AG10803 (cell line): Measurements from ENCODE around the gene RNF166.
A peak's percentile ranks its signal among the peaks of the same experiment; 100 is the strongest.

Experiments used
- DNase-seq: peaks from one replicate; pipeline ENCODE4 v3.0.0; 2010; ENCODE audit warnings: low read depth
- H3K4me3 ChIP-seq: 2 replicates; pipeline ENCODE4 v1.5.1; 2011; ENCODE audit warnings: mild to moderate bottlenecking, low read length, control low read depth
- CTCF ChIP-seq: conservative IDR thresholded peaks from 2 replicates; pipeline ENCODE4 v1.5.1; 2011; ENCODE audit warnings: mild to moderate bottlenecking, low read length, control low read depth, inconsistent platforms

The RNF166 gene

GRCh38 chr16:88665570-88665969, 40.6 kb downstream of the RNF166 start:
- no peak for DNase-seq
- no peak overlapping the region for H3K4me3 ChIP-seq
- no peak for TF ChIP-seq CTCF

GRCh38 chr16:88665148-88665547, 41.1 kb downstream of the RNF166 start:
- no peak for TF ChIP-seq CTCF
- DNase-seq = no peak
- H3K4me3 ChIP-seq = no peak overlapping the region

- no peak for TF ChIP-seq CTCF
- peak; percentile 97 for DNase-seq
- peak within 1 kb of the TSS; percentile 88 for H3K4me3 ChIP-seq
These were observed 43.2 kb downstream of the RNF166 start, which contains the start of gene MVD for GRCh38 chr16:88662843-88663606. MVD (minus strand) TSS chr16:88663091; CDS start chr16:88663080, 11 bp downstream.

- no peak for DNase-seq
- peak overlapping the region; percentile 77 for H3K4me3 ChIP-seq
These were observed 43.9 kb downstream of the RNF166 start for GRCh38 chr16:88662222-88662842.

GRCh38 chr16:88661468-88661867, 44.7 kb downstream of the RNF166 start:
- H3K4me3 ChIP-seq = no peak overlapping the region
- no peak for DNase-seq
- TF ChIP-seq CTCF = no peak

More at GRCh38 chr16:88662222-88662842, 43.9 kb downstream of the RNF166 start:
- no peak for TF ChIP-seq CTCF

GRCh38 chr16:88659160-88659559, 47.0 kb downstream of the RNF166 start:
- TF ChIP-seq CTCF = no peak
- no peak overlapping the region for H3K4me3 ChIP-seq
- no peak for DNase-seq

GRCh38 chr16:88658714-88659113, 47.5 kb downstream of the RNF166 start:
- no peak for TF ChIP-seq CTCF
- H3K4me3 ChIP-seq = no peak overlapping the region
- DNase-seq = no peak
